Heart left ventricle (tissue), 13 donors: Measurements from ENCODE around the gene OLFM2.

ENCODE experiments used
- POLR2A ChIP-seq, 2 donors: fragments of 450-650 bp; IDR thresholded peaks; one replicate each; pipeline ENCODE4 v1.6.1; 2017; ENCODE audit warnings: antibody characterized with exemption in 2 of 2, mild to moderate bottlenecking in 2 of 2, moderate library complexity in 2 of 2
- TF ChIP-seq, protein P1 (sequence below), 12 donors: fragments of 200-600 bp; sonication (generic) in 4 of 12; IDR thresholded peaks; one replicate each; pipeline versions ENCODE4 v1.5.0 to v1.8.0; 2018 to 2022; ENCODE audit warnings: antibody characterized with exemption in 12 of 12, mild to moderate bottlenecking in 5 of 12
- donor health status: ischemic (EF 13 %, LVEDD 7.1; RV severe dilation, severe dysfunction).
- donor health status: DM: no; HTN: yes; CAD: no.
- donor health status: DM: no; HTN: no; CAD: no.
- donor health status: ischemic (EF 25% LVEDD 6.9; RV normal size, moderate dysfunction).
- donor health status: ischemic (EF 25% LVEDD 5.7; RV mildly dilated, moderate dysfunction).
- donor health status: ischemic (EF 35%, LVEDD 5.7; RV mildly dilated, moderate dysfunction).
- donor health status: nonischemic (EF 11% LVEDD 7.7; RV severe dilation, severe dysfunction).
- donor health status: DM: yes; HTN: yes; CAD: no.
- donor health status: PGD.
- donor health status: ischemic (EF 29% LVEDD 5.4; RV normal size, mild dysfunction).
- donor health status: nonischemic (EF 23%, LVEDD 6.1; RV moderate dilation, normal function).

DNA sequence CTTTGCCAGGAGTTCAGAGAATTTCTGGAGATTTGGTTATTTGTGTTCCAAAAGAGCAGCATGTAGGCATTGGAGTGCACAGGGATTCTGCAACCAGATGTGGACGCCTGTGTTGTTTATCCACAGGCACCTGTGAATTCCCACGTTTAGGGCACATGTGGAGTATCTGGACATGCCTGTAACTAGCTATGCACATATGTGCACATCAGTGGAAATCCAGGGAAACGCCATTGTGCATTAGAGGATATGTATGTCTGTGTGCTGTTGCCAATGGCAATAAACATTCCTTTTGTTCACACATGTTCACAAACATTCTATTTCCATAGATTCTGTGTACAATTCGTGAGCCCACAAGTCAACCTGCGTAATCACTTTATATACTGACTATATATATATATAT is 34.7 kb downstream of the OLFM2 start:
- TF ChIP-seq, protein P1, sequence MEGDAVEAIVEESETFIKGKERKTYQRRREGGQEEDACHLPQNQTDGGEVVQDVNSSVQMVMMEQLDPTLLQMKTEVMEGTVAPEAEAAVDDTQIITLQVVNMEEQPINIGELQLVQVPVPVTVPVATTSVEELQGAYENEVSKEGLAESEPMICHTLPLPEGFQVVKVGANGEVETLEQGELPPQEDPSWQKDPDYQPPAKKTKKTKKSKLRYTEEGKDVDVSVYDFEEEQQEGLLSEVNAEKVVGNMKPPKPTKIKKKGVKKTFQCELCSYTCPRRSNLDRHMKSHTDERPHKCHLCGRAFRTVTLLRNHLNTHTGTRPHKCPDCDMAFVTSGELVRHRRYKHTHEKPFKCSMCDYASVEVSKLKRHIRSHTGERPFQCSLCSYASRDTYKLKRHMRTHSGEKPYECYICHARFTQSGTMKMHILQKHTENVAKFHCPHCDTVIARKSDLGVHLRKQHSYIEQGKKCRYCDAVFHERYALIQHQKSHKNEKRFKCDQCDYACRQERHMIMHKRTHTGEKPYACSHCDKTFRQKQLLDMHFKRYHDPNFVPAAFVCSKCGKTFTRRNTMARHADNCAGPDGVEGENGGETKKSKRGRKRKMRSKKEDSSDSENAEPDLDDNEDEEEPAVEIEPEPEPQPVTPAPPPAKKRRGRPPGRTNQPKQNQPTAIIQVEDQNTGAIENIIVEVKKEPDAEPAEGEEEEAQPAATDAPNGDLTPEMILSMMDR (IDR thresholded peaks at IDR 0.05): no peak
- TF ChIP-seq POLR2A (IDR thresholded peaks at IDR 0.05): no peak
